GF-D8 (cell line): Measurements from ENCODE around the gene RPL10A.

Experiments used
- DNase-seq: peaks from one replicate; lab custom pipeline; 2025; lab: John Stamatoyannopoulos, UW

RPL10A gene

DNA sequence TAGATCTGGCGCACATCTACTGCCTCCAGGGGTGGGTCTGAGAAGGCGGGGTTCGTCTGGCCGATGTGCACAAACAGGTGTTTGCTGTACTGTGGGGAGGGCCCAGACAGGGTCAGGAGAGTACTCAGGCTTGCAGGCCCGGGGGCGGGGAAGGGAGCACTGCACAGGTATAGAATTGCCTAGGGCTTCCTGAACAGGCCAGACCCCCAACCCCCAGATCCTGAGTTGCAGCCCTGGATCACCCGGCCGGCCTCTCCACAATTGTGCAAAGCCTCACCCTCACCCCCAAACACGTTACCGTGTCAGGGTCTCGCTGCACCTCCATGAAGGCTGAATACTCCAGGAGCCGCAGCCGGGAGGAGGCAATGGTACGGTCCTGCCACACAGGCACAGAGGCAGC is 7.8 kb downstream of the RPL10A start:
- no peak for DNase-seq

DNA sequence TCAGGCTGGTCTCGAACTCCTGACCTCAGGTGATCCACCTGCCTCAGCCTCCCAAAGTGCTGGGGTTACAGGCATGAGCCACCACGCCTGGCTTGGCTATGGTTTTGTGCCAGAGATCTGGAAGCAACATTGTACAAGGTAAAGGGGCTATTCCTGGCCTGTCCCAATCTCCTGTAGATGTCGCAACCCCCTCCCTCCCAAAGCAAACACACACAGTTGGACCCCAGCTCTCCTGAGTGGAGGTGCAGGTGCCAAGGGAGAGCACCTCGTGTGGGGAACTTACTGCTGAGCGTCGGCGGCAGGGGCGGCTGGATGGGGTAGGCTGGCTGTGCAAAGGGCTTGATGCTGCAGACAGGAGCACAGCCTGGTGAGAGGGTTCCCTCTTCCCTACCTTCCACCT is 8.8 kb downstream of the RPL10A start:
- no peak for DNase-seq

DNA sequence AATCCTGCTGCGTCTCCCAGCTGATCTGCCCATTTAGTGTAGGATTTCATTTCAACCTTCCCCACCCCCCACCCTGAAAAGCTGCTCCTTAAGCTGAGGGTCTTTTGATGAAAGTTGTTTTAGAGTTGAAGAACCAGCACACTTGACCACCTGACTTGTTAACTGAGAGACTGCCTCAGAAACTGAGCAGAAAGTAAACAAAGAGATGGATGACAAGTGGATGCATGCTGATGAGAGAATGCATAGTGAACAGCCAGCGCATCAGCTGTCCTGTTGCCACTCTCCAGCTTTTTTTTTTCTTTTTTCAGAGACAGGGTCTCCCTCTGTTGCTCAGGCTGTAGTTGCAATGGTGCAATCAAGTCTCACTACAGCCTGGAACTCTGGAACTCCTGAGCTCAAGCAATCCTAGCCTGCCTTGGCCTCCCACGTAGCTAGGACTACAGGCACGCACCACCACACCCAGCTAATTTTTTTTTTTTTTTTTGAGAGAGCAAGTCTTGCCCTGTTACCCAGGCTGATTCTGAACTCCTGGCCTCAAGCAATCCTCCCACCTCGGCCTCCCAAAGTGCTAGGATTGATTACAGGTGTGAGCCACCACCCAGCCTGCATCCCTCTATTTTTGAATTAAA is 9.5 kb downstream of the RPL10A start:
- no peak for DNase-seq

- no peak for DNase-seq
Observed at GRCh38 chr6:35478259-35478658, 10.1 kb downstream of the RPL10A start.

DNA sequence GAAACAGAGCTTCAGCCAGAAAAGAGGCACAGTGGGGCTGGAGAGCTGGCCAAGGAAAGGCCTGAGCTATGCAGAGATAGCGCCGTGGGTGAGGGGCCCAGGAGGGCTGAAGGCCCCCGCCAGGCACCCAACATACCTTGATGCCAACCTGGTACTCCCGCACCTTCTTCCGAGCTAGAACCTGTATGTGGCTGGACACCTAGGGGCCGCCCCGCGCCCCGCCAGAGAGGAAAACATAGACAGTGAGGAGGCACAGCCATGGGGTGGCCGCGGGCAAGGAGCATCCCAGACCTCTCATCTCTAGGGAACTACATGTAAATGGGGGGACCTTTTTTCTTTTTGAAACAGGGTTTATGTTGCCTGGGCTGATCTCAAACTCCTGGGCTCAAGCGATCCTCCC is 12.0 kb downstream of the RPL10A start:
- DNase-seq = no peak

GRCh38 chr6:35481226-35481625 is 13.0 kb downstream of the RPL10A start:
- no peak for DNase-seq

- no peak for DNase-seq
Observed at GRCh38 chr6:35483062-35483461, 14.9 kb downstream of the RPL10A start.

DNA sequence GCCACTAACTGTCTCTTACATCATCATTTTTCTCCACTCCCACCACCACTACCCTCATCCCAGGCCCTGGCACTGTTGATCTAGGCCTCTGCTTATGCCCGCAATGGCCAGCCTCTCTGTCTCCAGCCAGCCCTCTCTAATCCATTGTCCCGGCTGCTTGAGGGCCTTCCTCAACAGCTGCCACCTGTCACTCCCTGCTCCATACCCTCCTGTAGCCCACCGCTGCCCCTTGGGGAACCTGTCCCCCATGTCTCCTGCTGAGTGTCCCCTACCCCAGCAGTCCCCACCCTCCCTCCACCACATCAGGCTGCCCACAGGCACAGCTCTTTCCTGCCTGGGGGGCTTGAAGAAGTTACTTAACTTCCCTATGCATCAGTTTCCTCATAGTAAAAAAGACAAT is 15.3 kb downstream of the RPL10A start:
- DNase-seq = no peak

- no peak for DNase-seq
Observed at GRCh38 chr6:35483893-35484645, 15.9 kb downstream of the RPL10A start.

DNA sequence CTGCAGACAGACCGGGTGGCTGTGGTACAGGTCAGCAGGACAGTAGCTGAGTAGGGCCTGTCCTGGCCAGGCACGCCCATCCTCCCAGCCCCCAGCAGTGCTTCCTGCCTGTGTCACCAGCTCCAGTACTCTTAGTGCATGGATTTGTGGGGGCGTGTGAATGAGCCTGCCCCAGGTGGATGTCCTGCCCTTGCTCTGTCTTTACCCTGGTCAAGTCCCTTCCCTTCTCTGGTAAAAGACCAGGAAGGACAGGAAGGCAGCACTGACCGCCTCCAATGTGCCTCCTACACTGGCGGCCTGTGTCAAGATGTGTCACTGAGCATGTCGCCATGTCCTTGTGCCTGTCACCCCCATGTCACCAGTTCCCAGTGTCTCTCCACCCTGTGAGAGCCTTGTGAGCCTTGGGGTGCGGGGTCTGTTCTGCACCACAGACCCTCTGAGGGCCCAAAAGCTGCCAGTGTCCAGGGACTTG is 16.8 kb downstream of the RPL10A start:
- DNase-seq = no peak

GRCh38 chr6:35485402-35485877 is 17.2 kb downstream of the RPL10A start:
- no peak for DNase-seq

DNA sequence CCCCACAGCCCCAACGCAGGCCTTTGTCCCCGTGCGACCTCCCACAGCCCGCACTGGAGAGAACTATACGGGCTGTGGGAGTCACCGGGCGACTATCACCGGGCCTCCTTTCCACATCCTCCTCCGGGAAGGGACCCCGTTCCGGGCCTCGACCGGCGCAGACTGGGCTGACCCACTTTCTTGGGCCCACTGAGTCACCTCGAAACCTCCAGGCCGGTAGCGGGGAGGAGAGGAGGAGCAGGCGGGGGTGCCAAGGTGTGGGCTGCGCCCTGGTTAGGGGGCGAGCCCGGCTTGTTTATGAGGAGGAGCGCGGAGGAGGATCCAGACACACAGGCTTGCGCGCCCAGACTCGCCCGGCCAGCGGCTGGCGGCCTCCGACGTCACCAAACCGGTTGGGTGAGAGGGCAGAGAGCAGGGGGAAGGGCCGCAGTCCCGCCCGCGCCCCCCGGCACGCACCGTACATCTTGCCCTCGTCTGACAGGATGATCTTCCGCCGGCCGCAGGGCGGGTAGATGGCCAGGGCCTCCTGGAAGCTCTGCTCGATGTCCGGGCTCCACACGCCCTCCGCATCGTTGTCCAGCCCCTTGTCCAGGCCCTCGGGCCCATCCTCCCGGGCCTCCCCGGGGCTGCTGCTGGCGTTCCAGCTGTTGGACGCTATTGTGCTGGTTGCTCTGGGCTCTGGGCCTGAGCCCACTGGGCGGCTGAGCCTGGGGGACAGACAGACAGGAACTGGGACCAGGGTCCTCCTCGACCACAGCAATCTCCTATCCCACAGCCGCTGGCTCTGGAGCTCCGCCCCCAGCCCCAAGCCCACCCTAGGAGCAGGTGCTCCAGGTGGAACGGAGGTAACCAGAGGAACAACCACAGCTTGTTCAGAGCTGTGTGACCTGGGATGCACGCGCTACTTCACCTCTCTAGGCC is 18.1 kb downstream of the RPL10A start:
- DNase-seq = no peak

GRCh38 chr6:35487658-35488516 is 19.7 kb downstream of the RPL10A start:
- DNase-seq = peak; percentile 75

- no peak for DNase-seq
Observed at GRCh38 chr6:35488517-35488862, 20.3 kb downstream of the RPL10A start.

GRCh38 chr6:35489066-35489465 is 20.9 kb downstream of the RPL10A start:
- no peak for DNase-seq

- no peak for DNase-seq
Observed at GRCh38 chr6:35489995-35490791, 22.0 kb downstream of the RPL10A start.

GRCh38 chr6:35490821-35491557 is 22.8 kb downstream of the RPL10A start:
- DNase-seq = no peak

DNA sequence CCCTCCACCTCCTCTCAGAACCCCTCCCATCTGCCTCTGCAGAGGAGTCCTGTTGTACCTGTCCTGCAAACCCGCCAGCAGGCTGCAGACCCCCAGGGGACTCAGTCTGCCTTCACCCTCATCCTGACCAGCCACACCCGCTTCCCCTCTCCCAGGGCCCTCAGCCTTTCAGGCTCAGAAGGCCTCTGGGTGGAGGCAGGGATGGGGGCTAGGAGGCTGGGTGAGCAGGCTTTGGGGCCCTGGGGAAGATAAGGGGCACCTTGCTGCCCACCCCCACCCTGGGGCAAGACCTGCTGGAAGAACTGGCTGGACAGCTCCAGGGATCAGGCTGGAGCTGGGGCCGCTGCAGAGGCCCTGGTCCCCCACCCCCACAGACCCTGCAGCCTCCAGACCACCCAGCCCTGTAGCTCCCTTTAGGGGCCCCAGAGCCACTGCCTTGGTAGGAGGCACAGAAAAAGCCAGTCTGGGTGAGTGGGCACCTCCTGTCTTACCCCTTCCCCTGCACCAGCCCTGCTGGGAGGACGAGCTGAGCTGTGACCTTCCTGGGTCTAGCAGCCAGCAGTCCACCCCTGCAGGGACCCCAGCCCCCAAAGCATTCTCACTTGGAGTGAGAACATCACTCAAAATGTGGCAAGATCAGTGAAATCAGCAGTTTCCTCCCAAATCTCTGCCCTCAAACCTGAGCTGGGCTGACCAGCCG is 23.5 kb downstream of the RPL10A start:
- no peak for DNase-seq

DNA sequence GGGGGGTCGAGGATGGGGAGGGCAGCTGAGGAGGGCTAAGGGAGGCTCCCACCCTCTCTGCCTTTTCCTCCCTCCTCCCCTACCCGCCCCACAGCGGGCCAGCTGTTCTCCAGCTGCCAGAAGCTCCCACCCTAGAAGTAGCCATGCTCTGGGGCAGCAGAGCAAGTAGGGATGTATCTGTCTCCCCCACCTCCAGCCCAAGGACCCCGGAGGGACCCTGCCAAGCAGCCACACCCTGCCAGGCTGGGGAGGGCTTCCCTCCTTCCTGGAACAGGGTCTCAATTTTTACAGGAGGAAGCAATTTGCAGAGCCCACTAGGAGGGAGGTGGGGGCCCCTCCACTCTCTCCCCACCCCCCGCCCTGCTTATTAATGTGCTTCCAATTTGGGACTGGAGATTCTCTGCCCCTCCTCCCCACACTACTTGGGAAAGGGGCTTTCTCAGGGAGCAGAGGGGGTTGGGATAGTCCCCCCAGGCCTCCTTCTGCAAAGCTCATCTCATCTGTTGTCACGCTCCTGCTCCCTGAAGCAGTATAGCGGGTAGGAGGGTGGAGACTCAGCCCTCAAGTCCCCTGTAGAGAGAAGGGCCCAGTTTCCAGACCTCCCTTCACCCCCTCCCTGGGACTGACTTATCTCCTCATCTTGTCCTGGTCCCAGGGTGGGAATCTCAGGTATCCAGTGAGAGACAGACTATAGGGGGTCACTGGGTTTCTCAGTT is 24.2 kb downstream of the RPL10A start:
- no peak for DNase-seq
